ENCODE results near the gene CTNNA2. TPM values are rescaled to one million over a fixed set of nuclear protein-coding genes. Genes with fewer than 3 reads are reported as not detected.

The CTNNA2 gene
- total and polyA plus RNA-seq, 7 donors: 0.03 to 0.36 (median 0.17) TPM; not detected in 4

- no peak for ATAC-seq
- Histone ChIP-seq H3K9me3 (no peaks in the 10 kb centered on the region), H3K4me3 (no peak overlapping the region), H3K27me3 (ENCODE audit: insufficient read depth in 3 of 3, low read length in 2 of 3) (no peaks in the 10 kb centered on the region), H3K4me1 (no peaks in the 10 kb centered on the region), H3K36me3 (ENCODE audit: insufficient read depth in 1 of 2, low read depth in 1 of 2) (no peaks in the 10 kb centered on the region), H3K27ac (no peak overlapping the region)
- TF ChIP-seq CTCF (IDR thresholded peaks at IDR 0.05): no peak
- intact Hi-C loops (cut with DNase I): no loop called here
- 67 to 73% (median 70%) methylated on average over 5 of the region's 5 CpGs for WGBS, 3 donors
- no peak for DNase-seq
Measured at GRCh38 chr2:79966369-79966768, 453.5 kb downstream of the CTNNA2 start.

- DNase-seq: no peak
- H3K4me3 ChIP-seq: no peak overlapping the region
- 68 to 77% (median 73%) methylated on average over 6 of the region's 6 CpGs for WGBS, 3 donors
- intact Hi-C loops (cut with DNase I): no loop called here
- no peak for TF ChIP-seq CTCF (IDR thresholded peaks at IDR 0.05)
- no peaks in the 10 kb centered on the region for H3K4me1 ChIP-seq
- H3K27me3 ChIP-seq (ENCODE audit: insufficient read depth in 3 of 3, low read length in 2 of 3): no peaks in the 10 kb centered on the region
- H3K36me3 ChIP-seq (ENCODE audit: insufficient read depth in 1 of 2, low read depth in 1 of 2): no peaks in the 10 kb centered on the region
- H3K27ac ChIP-seq: no peak overlapping the region
- no peaks in the 10 kb centered on the region for H3K9me3 ChIP-seq
- ATAC-seq: no peak
Measured at GRCh38 chr2:79966882-79967281, 454.0 kb downstream of the CTNNA2 start.

GRCh38 chr2:79971807-79972206 lies 459.0 kb downstream of the CTNNA2 start:
- DNase-seq: no peak
- 68 to 80% (median 74%) methylated on average over 2 of the region's 2 CpGs for WGBS, 3 donors
- no peaks in the 10 kb centered on the region for H3K36me3 ChIP-seq (ENCODE audit: insufficient read depth in 1 of 2, low read depth in 1 of 2)
- ATAC-seq: no peak
- H3K9me3 ChIP-seq: no peaks in the 10 kb centered on the region
- no peak overlapping the region for H3K4me3 ChIP-seq
- intact Hi-C loops (cut with DNase I): no loop called here
- H3K27me3 ChIP-seq (ENCODE audit: insufficient read depth in 3 of 3, low read length in 2 of 3): no peaks in the 10 kb centered on the region
- H3K27ac ChIP-seq: no peak overlapping the region
- TF ChIP-seq CTCF (IDR thresholded peaks at IDR 0.05): no peak
- H3K4me1 ChIP-seq: no peaks in the 10 kb centered on the region

- no peak overlapping the region for H3K27ac ChIP-seq
- WGBS, 3 donors: 50 to 56% (median 56%) methylated on average over 4 of the region's 4 CpGs
- no peaks in the 10 kb centered on the region for H3K27me3 ChIP-seq (ENCODE audit: insufficient read depth in 3 of 3, low read length in 2 of 3)
- H3K4me3 ChIP-seq: no peak overlapping the region
- DNase-seq: no peak
- TF ChIP-seq CTCF (IDR thresholded peaks at IDR 0.05): no peak
- H3K4me1 ChIP-seq: no peaks in the 10 kb centered on the region
- H3K36me3 ChIP-seq (ENCODE audit: insufficient read depth in 1 of 2, low read depth in 1 of 2): no peaks in the 10 kb centered on the region
- ATAC-seq: no peak
- intact Hi-C loops (cut with DNase I): no loop called here
- H3K9me3 ChIP-seq: no peaks in the 10 kb centered on the region
Measured at GRCh38 chr2:79972661-79973060, 459.8 kb downstream of the CTNNA2 start.

GRCh38 chr2:79975791-79976565 lies 463.1 kb downstream of the CTNNA2 start:
- no peaks in the 10 kb centered on the region for H3K27me3 ChIP-seq (ENCODE audit: insufficient read depth in 3 of 3, low read length in 2 of 3)
- 57 to 61% (median 59%) methylated on average over 6 of the region's 6 CpGs for WGBS, 3 donors

More at GRCh38 chr2:79975791-79976565, 463.1 kb downstream of the CTNNA2 start:
- TF ChIP-seq CTCF (IDR thresholded peaks at IDR 0.05): no peak
- no peaks in the 10 kb centered on the region for H3K4me1 ChIP-seq
- intact Hi-C loops (cut with DNase I): no loop called here
- no peaks in the 10 kb centered on the region for H3K36me3 ChIP-seq (ENCODE audit: insufficient read depth in 1 of 2, low read depth in 1 of 2)
- H3K4me3 ChIP-seq: no peak overlapping the region
- DNase-seq: no peak
- H3K9me3 ChIP-seq: no peaks in the 10 kb centered on the region
- ATAC-seq: no peak
- H3K27ac ChIP-seq: no peak overlapping the region
